Fibroblast of lung (primary cell): ENCODE data around the gene DPH5. TPM values are rescaled to one million over a fixed set of nuclear protein-coding genes. Genes with fewer than 3 reads are reported as not detected.

Experiments used
- DNase-seq, 2 donors: peaks; one replicate each; pipeline versions ENCODE4 v3.0.0 to v3.0.0-alpha.2; 2010; ENCODE audit warnings: low read depth in 2 of 2
- H2AFZ ChIP-seq: 2 replicates; pipeline ENCODE4 v1.5.1; 2012; ENCODE audit warnings: low read length, control low read depth, inconsistent platforms
- H3K27ac ChIP-seq: 2 replicates; pipeline ENCODE4 v1.5.1; 2011; ENCODE audit warnings: low read length, control low read depth; ENCODE audit not compliant: insufficient read depth
- H3K27me3 ChIP-seq: 2 replicates; pipeline ENCODE4 v1.5.1; 2011; ENCODE audit warnings: mild to moderate bottlenecking, low read length; ENCODE audit not compliant: control insufficient read depth, insufficient read depth
- H3K36me3 ChIP-seq: 2 replicates; pipeline ENCODE4 v1.5.1; 2011; ENCODE audit warnings: low read length; ENCODE audit not compliant: control insufficient read depth, insufficient read depth
- H3K4me1 ChIP-seq: 2 replicates; pipeline ENCODE4 v1.5.1; 2011; ENCODE audit warnings: low read length; ENCODE audit not compliant: control insufficient read depth, insufficient read depth; ENCODE audit errors: extremely low read depth
- H3K4me2 ChIP-seq: 2 replicates; pipeline ENCODE4 v1.5.1; 2011; ENCODE audit warnings: low read length, control low read depth; ENCODE audit not compliant: insufficient read depth; ENCODE audit errors: extremely low read depth
- H3K4me3 ChIP-seq, 4 experiments: fragments of 200-600 bp in 1 of 4; sonication (generic) in 1 of 4; replicated peaks in 1 of 4; 2 replicates each; pipeline ENCODE4 v1.5.1; 2011 to 2016; ENCODE audit warnings: low read length in 4 of 4, low read depth in 3 of 4, mild to moderate bottlenecking in 3 of 4, control low read depth in 2 of 4, inconsistent platforms in 1 of 4, mixed read lengths in 1 of 4; ENCODE audit not compliant: insufficient read depth in 1 of 4; ENCODE audit errors: control extremely low read depth in 1 of 4
- H3K79me2 ChIP-seq: 2 replicates; pipeline ENCODE4 v1.5.1; 2012; ENCODE audit warnings: mild to moderate bottlenecking, low read length, inconsistent platforms; ENCODE audit not compliant: control insufficient read depth, insufficient read depth
- H3K9ac ChIP-seq: 2 replicates; pipeline ENCODE4 v1.5.1; 2011; ENCODE audit warnings: mild to moderate bottlenecking, low read length, control low read depth; ENCODE audit not compliant: insufficient read depth
- H3K9me3 ChIP-seq: 2 replicates; pipeline ENCODE4 v1.5.1; 2012; ENCODE audit warnings: low read depth, low read length; ENCODE audit not compliant: control insufficient read depth, insufficient read depth
- H4K20me1 ChIP-seq: 2 replicates; pipeline ENCODE4 v1.5.1; 2011; ENCODE audit warnings: low read length; ENCODE audit not compliant: control insufficient read depth, insufficient read depth; ENCODE audit errors: extremely low read depth
- EZH2 ChIP-seq: IDR thresholded peaks from 2 replicates; pipeline ENCODE4 v1.5.1; 2012; ENCODE audit warnings: low read length, control low read depth, mild to moderate bottlenecking; ENCODE audit errors: missing control alignments
- polyA plus RNA-seq, 2 donors: library from polyadenylated mRNA; depleted of rRNA in 1 of 2; stranded (reverse) in 1 of 2; unstranded in 1 of 2; fragments of >200 nt; gene quantifications; 2 replicates each; pipeline ENCODE4 v1.2.1, GENCODE V29; 2011 to 2012; ENCODE audit warnings: missing spikeins in 1 of 2
- total RNA-seq: library from RNA; depleted of rRNA; stranded (reverse); fragments of >200 nt; gene quantifications from 2 replicates; pipeline ENCODE4 v1.2.1, GENCODE V29; 2014
- TF ChIP-seq, protein P1 (sequence below), 2 donors: IDR thresholded peaks in 1 of 2; conservative IDR thresholded peaks in 1 of 2; 1 replicate in 1 of 2; 2 replicates in 1 of 2; pipeline ENCODE4 v1.5.1; 2011 to 2012; ENCODE audit warnings: low read length in 2 of 2, control low read depth in 1 of 2, inconsistent platforms in 1 of 2, low read depth in 1 of 2, mild to moderate bottlenecking in 1 of 2

The DPH5 gene
- total and polyA plus RNA-seq, 2 donors (not counting 1 experiment from before 2014, with no cell fraction given), result 39.8 to 40.8 TPM

DNA sequence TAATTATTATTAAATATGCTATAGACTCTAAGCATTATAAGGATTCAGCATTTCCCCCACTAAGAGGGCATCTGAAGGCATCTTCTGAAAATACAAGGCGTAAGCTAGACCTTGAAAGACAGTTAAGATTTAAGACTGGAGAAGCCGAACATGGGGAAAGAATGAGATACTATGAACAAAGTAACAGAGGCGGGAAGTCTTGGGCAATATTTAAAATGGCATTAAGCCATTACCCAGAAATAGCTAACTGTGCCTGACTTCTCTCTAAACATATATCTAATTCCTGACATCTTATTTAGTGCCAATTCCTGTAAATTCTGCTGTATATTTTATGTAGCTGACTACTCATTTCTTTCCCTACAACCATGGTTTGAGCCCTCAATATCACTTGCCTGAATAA lies 20.9 kb downstream of the DPH5 start:
- Histone ChIP-seq H3K4me2 (no peak overlapping the region), H3K79me2 (no peaks in the 10 kb centered on the region), H3K27ac (no peak overlapping the region), H3K36me3 (no peaks in the 10 kb centered on the region), H3K9me3 (no peaks in the 10 kb centered on the region), H3K9ac (no peak overlapping the region), H3K4me1 (peaks cover 2% of the 10 kb centered on the region), H3K4me3 (peak overlapping the region in 1 of 4 experiments; percentile 23), H2AFZ (no peak overlapping the region), H3K27me3 (no peaks in the 10 kb centered on the region), H4K20me1 (no peaks in the 10 kb centered on the region)
- peak; percentile 37 to 91 for DNase-seq
- no peak for TF ChIP-seq EZH2
- TF ChIP-seq, protein P1, sequence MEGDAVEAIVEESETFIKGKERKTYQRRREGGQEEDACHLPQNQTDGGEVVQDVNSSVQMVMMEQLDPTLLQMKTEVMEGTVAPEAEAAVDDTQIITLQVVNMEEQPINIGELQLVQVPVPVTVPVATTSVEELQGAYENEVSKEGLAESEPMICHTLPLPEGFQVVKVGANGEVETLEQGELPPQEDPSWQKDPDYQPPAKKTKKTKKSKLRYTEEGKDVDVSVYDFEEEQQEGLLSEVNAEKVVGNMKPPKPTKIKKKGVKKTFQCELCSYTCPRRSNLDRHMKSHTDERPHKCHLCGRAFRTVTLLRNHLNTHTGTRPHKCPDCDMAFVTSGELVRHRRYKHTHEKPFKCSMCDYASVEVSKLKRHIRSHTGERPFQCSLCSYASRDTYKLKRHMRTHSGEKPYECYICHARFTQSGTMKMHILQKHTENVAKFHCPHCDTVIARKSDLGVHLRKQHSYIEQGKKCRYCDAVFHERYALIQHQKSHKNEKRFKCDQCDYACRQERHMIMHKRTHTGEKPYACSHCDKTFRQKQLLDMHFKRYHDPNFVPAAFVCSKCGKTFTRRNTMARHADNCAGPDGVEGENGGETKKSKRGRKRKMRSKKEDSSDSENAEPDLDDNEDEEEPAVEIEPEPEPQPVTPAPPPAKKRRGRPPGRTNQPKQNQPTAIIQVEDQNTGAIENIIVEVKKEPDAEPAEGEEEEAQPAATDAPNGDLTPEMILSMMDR (conservative IDR thresholded peaks at IDR 0.05 in 1 of 2, IDR thresholded peaks at IDR 0.05 in 1 of 2; ENCODE audit: low read depth in 1 of 2, low read length in 2 of 2), result no peak

DNA sequence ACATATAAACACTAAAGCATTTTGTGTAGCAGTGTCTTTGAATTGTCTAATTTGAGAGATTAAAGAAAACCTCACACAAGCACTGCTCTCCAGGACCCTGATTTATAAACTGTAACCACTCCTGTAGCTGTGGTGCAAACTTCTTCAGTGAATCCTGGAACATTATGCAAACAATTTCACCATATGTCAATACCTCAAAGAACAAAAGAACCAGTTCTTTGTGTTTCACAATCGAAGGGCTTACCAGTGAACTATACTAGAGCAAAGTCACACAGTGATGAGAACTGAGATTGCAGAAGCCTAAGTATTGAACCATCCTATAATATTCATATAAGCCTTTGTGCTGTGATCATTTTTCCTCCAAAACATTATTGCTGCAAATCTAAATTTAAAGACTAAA lies 21.5 kb downstream of the DPH5 start:
- H3K4me1 ChIP-seq, result peaks cover 2% of the 10 kb centered on the region
- no peak overlapping the region for H3K9ac ChIP-seq
- TF ChIP-seq EZH2, result no peak
- TF ChIP-seq, protein P1 (conservative IDR thresholded peaks at IDR 0.05 in 1 of 2, IDR thresholded peaks at IDR 0.05 in 1 of 2; ENCODE audit: low read depth in 1 of 2, low read length in 2 of 2), result no peak
- H3K27ac ChIP-seq, result no peak overlapping the region
- H2AFZ ChIP-seq, result no peak overlapping the region
- H3K4me2 ChIP-seq, result no peak overlapping the region
- peak; percentile 9 to 77 for DNase-seq
- no peak overlapping the region for H3K4me3 ChIP-seq
- H3K36me3 ChIP-seq, result no peaks in the 10 kb centered on the region
- H4K20me1 ChIP-seq, result no peaks in the 10 kb centered on the region
- no peaks in the 10 kb centered on the region for H3K9me3 ChIP-seq
- no peaks in the 10 kb centered on the region for H3K79me2 ChIP-seq
- H3K27me3 ChIP-seq, result no peaks in the 10 kb centered on the region

DNA sequence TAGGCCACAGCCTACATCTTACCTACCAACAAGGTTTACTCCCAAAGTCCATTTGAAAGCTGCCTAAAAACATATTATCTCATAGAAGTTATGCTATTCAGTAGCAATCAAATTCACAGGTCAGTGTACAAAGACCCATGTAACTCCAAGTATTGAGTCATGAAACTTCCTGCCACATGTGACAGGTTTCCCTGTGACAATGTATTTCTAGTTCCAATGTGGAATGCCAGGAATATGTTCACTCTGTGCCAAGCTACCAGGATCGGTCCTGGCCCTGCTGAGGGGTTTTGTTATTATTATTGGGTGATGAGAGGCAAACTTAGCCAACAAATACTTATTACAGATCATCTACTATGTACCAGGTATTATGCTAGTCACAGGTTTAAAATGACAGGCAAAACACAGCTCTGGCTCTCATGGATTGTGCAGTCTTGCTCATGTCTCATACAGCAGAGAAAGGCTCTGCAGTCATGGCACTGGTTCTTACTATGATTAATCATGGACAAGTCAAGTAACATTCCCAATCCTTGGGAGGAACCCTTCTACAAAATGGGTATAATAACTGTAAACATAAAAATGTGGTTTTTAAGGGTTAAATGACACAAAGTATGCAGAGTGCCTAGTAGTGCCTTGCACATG lies 22.5 kb downstream of the DPH5 start:
- no peak overlapping the region for H3K9ac ChIP-seq
- no peak overlapping the region for H3K4me2 ChIP-seq

More for the DNA sequence above, 22.5 kb downstream of the DPH5 start:
- Histone ChIP-seq H3K9me3 (no peaks in the 10 kb centered on the region), H2AFZ (no peak overlapping the region), H3K4me1 (peaks cover 2% of the 10 kb centered on the region), H3K4me3 (no peak overlapping the region), H4K20me1 (no peaks in the 10 kb centered on the region), H3K27ac (no peak overlapping the region), H3K79me2 (no peaks in the 10 kb centered on the region), H3K36me3 (no peaks in the 10 kb centered on the region), H3K27me3 (no peaks in the 10 kb centered on the region)
- no peak for TF ChIP-seq EZH2
- TF ChIP-seq, protein P1 (conservative IDR thresholded peaks at IDR 0.05 in 1 of 2, IDR thresholded peaks at IDR 0.05 in 1 of 2; ENCODE audit: low read depth in 1 of 2, low read length in 2 of 2), result no peak
- no peak for DNase-seq
